ENCODE data around the gene PGM2.

DNA sequence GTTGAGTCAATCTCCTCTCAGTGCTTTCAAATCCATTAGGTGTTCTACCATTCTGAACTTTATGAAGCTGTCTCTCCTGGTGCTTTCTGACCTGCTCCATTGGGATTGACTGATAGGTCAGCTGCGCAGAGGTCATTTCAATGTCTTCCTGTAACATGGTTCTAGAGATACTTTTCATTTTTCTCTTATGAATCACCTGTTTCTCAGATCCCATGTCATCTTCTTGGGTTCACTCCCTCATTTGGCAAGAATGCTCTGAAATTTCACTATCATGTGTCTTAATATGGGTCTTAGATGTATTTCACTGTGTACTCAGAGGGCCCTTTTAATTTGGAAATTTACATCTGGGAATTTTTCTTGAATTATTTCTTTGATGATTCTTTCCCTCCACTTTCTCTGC is 13.8 kb upstream of the PGM2 start:
- TF ChIP-seq, protein P1, sequence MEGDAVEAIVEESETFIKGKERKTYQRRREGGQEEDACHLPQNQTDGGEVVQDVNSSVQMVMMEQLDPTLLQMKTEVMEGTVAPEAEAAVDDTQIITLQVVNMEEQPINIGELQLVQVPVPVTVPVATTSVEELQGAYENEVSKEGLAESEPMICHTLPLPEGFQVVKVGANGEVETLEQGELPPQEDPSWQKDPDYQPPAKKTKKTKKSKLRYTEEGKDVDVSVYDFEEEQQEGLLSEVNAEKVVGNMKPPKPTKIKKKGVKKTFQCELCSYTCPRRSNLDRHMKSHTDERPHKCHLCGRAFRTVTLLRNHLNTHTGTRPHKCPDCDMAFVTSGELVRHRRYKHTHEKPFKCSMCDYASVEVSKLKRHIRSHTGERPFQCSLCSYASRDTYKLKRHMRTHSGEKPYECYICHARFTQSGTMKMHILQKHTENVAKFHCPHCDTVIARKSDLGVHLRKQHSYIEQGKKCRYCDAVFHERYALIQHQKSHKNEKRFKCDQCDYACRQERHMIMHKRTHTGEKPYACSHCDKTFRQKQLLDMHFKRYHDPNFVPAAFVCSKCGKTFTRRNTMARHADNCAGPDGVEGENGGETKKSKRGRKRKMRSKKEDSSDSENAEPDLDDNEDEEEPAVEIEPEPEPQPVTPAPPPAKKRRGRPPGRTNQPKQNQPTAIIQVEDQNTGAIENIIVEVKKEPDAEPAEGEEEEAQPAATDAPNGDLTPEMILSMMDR (conservative IDR thresholded peaks at IDR 0.05; ENCODE audit: low read length): no peak
- no peak for TF ChIP-seq EZH2phosphoT487 (IDR thresholded peaks at IDR 0.05; ENCODE audit: borderline replicate concordance, low read depth, low read length)

Data from OCI-LY7 (cell line).